ENCODE measurements around the gene LTBP3. TPM values are rescaled to one million over a fixed set of nuclear protein-coding genes. Genes with fewer than 3 reads are reported as not detected.

Gene LTBP3
- total and polyA plus RNA-seq, 9 of the 15 experiments (the other 6 are each of a cell fraction or from before 2014, with no cell fraction given) = 0.06 to 20.5 (median 4.8) TPM

DNA sequence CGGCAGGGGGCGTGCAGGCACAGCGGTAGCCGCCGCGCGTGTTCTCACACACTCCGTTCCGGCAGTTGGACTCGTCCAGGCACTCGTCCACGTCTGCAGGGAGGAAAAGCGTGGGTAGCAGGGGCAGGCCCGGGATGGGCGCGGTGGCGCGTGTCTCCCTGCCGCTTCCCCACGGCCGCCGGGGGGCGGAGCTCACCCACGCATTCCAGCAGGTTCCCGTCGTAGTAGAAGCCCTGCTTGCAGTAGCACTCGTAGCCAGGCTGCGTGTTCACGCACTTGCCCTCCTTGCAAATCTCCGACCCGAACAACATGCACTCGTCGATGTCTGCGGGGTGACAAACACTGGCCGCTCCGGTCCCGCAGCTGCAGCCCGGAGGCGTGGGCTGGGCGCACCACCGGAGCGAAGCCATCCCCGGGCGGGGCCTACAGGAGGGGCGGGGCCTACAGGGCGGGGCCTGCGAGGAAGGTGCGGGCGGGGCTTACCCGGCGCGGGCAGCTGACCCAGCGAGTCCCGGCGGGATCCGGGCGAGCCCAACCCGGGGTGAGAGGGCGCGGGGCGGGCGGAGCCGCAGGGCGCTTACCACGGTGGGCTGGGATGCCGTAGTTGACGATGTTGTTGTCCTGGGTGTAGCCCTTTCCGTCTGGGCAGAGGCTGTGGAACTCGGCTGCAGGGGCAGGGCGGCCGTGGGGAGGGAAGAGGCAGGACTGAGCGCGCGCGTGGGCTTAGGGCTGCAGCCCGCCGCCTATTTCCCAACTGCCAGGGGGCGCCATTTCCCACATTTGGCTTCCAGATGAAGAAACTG is 17.7 kb downstream of the LTBP3 start (continued):
- TF ChIP-seq TFAP4 (CRISPR knock-in tag; IDR thresholded peaks at IDR 0.05; ENCODE audit: borderline replicate concordance) (peak; percentile 92), ZFP36 (IDR thresholded peaks at IDR 0.05; ENCODE audit: low read depth, low read length, partially characterized antibody) (no peak), SREBF1 (IDR thresholded peaks at IDR 0.05; ENCODE audit: borderline replicate concordance, low read depth, low read length) (no peak), PHTF2 (CRISPR knock-in tag; IDR thresholded peaks at IDR 0.05) (no peak), TAF9B (IDR thresholded peaks at IDR 0.05; ENCODE audit: partially characterized antibody) (no peak), HIVEP1 (CRISPR knock-in tag; IDR thresholded peaks at IDR 0.05) (0 out of 2 replicates have a peak, but pooled peaks have one; percentile 72), STAG1 (CRISPR knock-in tag; IDR thresholded peaks at IDR 0.05; ENCODE audit: borderline replicate concordance) (peak; percentile 75; the same call in 1 of the 2 replicates), HDAC3 (IDR thresholded peaks at IDR 0.05; ENCODE audit: borderline replicate concordance, partially characterized antibody) (no peak), ZNF696 (CRISPR knock-in tag; conservative IDR thresholded peaks at IDR 0.05) (no peak), RB1 (IDR thresholded peaks at IDR 0.05; ENCODE audit: low read depth) (peak; percentile 88), MAFG (tag; conservative IDR thresholded peaks at IDR 0.05) (no peak), MAFK (IDR thresholded peaks at IDR 0.05; ENCODE audit: low read length) (no peak), ZMIZ1 (IDR thresholded peaks at IDR 0.05; ENCODE audit: low read depth in 2 of 2, low read length in 2 of 2) (peak in 1 of 2 experiments; percentile 43; a peak in 1 of 4 replicates), SNIP1 (IDR thresholded peaks at IDR 0.05; ENCODE audit: low read depth) (peak; percentile 67; the same call in 1 of the 2 replicates), SOX6 (IDR thresholded peaks at IDR 0.05) (peak; percentile 8; the same call in 1 of the 2 replicates), LARP7 (IDR thresholded peaks at IDR 0.05) (no peak)
- TF ChIP-seq, protein P1, sequence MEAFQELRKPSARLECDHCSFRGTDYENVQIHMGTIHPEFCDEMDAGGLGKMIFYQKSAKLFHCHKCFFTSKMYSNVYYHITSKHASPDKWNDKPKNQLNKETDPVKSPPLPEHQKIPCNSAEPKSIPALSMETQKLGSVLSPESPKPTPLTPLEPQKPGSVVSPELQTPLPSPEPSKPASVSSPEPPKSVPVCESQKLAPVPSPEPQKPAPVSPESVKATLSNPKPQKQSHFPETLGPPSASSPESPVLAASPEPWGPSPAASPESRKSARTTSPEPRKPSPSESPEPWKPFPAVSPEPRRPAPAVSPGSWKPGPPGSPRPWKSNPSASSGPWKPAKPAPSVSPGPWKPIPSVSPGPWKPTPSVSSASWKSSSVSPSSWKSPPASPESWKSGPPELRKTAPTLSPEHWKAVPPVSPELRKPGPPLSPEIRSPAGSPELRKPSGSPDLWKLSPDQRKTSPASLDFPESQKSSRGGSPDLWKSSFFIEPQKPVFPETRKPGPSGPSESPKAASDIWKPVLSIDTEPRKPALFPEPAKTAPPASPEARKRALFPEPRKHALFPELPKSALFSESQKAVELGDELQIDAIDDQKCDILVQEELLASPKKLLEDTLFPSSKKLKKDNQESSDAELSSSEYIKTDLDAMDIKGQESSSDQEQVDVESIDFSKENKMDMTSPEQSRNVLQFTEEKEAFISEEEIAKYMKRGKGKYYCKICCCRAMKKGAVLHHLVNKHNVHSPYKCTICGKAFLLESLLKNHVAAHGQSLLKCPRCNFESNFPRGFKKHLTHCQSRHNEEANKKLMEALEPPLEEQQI (IDR thresholded peaks at IDR 0.05) = no peak
- TF ChIP-seq, protein P2, sequence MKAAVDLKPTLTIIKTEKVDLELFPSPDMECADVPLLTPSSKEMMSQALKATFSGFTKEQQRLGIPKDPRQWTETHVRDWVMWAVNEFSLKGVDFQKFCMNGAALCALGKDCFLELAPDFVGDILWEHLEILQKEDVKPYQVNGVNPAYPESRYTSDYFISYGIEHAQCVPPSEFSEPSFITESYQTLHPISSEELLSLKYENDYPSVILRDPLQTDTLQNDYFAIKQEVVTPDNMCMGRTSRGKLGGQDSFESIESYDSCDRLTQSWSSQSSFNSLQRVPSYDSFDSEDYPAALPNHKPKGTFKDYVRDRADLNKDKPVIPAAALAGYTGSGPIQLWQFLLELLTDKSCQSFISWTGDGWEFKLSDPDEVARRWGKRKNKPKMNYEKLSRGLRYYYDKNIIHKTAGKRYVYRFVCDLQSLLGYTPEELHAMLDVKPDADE (conservative IDR thresholded peaks at IDR 0.05; ENCODE audit: control insufficient read depth, low read depth, low read length) = peak; percentile 23; the same call in 1 of the 2 replicates
- TF ChIP-seq, protein P3, sequence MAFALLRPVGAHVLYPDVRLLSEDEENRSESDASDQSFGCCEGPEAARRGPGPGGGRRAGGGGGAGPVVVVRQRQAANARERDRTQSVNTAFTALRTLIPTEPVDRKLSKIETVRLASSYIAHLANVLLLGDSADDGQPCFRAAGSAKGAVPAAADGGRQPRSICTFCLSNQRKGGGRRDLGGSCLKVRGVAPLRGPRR (CRISPR knock-in tag; IDR thresholded peaks at IDR 0.05) = no peak
